AG09319 (cell line): ENCODE data around the gene KCNQ2.

Experiments used
- DNase-seq: peaks from one replicate; pipeline ENCODE4 v3.0.0-alpha.2; 2010; ENCODE audit warnings: low read depth; ENCODE audit errors: extremely low read depth
- TF ChIP-seq, protein P1 (sequence below): IDR thresholded peaks from 2 replicates; pipeline ENCODE4 v1.5.1; 2011; ENCODE audit warnings: low read depth, mild to moderate bottlenecking, inconsistent platforms, low read length, moderate library complexity

Gene KCNQ2

GRCh38 chr20:63404129-63405085, 68.0 kb downstream of the KCNQ2 start:
- TF ChIP-seq, protein P1, sequence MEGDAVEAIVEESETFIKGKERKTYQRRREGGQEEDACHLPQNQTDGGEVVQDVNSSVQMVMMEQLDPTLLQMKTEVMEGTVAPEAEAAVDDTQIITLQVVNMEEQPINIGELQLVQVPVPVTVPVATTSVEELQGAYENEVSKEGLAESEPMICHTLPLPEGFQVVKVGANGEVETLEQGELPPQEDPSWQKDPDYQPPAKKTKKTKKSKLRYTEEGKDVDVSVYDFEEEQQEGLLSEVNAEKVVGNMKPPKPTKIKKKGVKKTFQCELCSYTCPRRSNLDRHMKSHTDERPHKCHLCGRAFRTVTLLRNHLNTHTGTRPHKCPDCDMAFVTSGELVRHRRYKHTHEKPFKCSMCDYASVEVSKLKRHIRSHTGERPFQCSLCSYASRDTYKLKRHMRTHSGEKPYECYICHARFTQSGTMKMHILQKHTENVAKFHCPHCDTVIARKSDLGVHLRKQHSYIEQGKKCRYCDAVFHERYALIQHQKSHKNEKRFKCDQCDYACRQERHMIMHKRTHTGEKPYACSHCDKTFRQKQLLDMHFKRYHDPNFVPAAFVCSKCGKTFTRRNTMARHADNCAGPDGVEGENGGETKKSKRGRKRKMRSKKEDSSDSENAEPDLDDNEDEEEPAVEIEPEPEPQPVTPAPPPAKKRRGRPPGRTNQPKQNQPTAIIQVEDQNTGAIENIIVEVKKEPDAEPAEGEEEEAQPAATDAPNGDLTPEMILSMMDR = no peak
- no peak for DNase-seq

DNA sequence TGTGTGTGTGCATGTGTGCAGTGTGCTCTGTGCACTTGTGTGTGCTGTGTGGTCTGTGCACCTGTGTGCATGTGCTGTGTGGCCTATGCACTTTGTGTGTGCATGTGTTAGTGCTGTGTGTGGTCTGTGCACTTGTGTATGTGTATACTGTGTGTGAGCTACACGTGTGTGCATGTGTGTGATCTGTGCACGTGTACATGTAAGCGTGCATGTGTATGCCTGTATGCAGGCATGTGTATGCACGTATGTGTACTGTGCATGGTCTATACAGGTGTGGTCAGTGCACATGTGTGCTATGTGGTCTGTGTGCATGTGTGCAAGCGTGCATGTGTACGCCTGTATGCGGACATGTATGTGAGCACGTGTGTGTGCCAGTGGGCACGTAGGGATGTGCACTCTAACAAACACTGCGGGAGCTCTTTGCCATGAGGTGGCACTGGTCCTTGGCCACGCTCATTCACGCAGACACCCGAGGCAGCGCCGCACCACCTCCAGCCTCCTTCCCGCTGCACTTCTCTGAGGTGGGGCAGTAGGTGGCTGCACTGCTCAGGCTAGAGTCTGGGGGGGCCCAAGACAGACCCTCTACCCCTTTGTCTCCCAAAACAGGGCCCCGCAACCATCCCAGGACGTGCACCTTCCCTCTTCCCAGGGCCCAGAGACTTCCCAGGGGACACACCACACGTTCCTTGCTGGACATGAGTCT, 68.9 kb downstream of the KCNQ2 start:
- TF ChIP-seq, protein P1 = no peak
- DNase-seq = no peak

GRCh38 chr20:63402860-63403220, 69.6 kb downstream of the KCNQ2 start:
- no peak for DNase-seq

DNA sequence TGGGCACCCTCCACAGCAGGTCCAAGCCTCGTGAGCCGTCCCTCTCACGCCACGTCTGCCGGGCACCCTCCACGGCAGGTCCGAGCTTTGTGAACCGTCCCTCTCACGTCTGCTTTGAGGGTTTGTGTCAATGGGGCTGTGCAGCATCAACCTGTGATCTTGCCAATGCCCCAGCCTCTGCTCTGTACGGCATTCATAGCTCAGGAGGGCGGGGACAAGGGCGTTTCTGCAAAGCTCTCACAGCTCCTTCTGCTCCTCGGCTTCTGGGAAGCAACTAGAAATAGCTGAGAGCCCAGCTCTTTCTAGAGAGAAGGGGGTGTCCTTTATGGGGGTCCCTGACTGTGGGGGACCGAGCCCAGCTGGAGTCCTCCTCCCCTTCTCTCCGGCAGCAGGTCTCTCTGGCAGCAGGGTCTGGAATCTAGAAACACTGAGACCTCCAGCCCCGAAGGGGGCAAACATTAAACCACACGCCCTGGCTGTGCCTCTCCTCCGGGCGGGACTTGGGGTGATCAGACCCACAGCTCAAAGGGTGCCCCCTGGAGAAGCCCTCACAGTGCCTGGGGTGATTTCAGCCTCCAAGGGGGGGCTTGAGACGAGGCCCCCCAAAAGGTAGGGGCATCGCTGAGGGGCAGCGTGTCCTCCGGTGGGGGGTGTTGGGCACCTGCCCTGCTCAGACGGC, 70.1 kb downstream of the KCNQ2 start:
- TF ChIP-seq, protein P1 = no peak
- DNase-seq = no peak

More at GRCh38 chr20:63402860-63403220, 69.6 kb downstream of the KCNQ2 start:
- TF ChIP-seq, protein P1 = no peak

GRCh38 chr20:63401384-63402110, 70.9 kb downstream of the KCNQ2 start:
- no peak for DNase-seq
- TF ChIP-seq, protein P1 = no peak

DNA sequence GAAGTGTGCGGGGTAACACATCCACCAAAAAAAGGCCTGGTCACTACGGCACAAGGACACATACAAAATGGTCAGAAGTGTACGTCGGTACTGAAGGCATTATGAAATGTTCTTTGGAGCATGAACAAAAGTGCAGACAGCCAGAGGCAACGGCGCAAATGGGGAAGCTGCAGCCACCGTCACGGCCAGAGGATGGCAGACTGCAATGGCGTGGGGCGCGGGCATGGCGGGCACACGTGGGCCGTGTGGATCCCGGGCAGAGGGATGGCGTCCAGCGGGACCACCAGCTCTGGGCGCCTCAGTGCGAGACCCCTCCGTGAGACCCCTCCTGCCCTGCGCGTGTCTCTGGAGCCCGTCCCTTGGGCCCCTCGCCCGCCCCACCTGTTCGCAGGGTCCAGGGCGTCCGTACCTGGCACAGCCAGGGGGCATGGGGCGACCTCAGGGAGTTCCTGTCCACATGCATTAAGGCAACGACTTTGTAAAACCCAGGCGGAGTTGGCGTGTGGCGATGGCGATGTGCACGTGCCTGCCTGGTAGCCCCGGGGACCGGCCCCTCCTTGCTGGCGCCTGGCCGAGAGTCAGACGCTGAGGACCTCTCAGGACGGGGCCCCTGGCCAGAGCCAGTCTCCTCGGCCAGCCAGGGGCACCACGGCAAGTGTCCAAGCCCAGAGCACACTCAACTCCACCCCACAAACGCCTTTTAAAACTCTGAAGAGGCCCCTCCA, 71.8 kb downstream of the KCNQ2 start:
- TF ChIP-seq, protein P1 = no peak
- DNase-seq = no peak
